HG02970 (cell line): Measurements from ENCODE around the gene ILDR1.
"Not testable (repeated sequence)": the region's sequence is repeated elsewhere in the genome, so short reads cannot be mapped to it uniquely, and the experiment has no call there.

ENCODE experiments used
- ATAC-seq: cut with Tn5 transposase; IDR thresholded peaks from one replicate; pipeline ENCODE4 v1.9.1; 2021; ENCODE audit warnings: mild to moderate bottlenecking, moderate library complexity, moderate number of reproducible peaks; ENCODE audit not compliant: unreplicated experiment, low FRiP score

The ILDR1 gene

DNA sequence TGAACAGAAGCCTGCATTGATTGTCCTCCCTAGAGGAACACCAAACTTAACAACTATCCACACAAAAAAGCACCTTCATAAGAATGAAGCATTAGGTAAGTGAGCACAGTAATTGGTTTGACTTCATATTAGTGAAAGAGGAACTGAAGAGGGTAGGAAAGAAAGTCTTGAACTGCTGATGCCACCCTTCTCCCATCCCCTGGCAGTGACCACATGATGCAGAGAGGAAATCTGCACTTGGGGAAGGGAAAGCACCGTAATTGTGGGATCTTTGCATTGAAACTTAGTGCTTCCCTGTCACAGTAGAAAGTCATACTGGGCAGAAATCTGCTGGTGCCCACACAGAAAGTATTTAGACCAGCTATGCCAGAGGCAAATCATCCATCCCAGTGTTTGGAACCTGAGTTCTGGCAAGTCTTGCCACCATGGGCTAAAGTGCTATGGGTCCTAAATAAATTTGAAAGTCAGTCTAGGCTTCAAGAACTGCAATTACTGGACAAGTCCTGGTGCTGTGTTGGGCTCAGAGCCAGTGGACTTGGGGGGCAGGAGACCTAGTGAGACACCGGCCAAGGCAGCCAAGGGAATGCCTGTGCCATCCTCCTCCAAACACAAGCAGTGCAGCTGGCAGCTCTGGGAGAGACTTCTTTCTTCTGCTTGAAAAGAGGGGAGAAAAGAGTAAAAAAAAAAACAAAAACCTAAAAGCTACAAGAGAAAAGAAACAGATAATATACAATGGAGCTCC lies 64.2 kb downstream of the ILDR1 start:
- ATAC-seq = no peak

DNA sequence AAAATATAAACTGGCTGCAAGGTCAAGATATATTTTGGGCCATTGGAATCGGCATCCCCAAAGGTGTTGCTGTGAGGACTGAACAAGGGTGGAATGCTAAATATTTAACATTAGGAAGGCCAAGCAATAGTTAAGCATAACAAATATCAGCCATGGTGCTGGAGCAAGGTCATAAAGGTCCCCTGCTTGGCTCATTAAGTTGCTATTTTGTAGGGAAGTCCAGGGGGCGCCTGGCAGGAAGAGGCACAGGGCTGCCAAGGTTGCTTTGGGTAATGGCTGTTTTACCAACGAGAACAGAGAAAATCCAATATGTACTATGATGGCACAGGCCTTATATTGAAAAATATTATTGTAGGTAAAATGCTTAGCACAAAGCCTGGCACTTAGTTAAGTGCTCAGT lies 65.7 kb downstream of the ILDR1 start:
- ATAC-seq = no peak

DNA sequence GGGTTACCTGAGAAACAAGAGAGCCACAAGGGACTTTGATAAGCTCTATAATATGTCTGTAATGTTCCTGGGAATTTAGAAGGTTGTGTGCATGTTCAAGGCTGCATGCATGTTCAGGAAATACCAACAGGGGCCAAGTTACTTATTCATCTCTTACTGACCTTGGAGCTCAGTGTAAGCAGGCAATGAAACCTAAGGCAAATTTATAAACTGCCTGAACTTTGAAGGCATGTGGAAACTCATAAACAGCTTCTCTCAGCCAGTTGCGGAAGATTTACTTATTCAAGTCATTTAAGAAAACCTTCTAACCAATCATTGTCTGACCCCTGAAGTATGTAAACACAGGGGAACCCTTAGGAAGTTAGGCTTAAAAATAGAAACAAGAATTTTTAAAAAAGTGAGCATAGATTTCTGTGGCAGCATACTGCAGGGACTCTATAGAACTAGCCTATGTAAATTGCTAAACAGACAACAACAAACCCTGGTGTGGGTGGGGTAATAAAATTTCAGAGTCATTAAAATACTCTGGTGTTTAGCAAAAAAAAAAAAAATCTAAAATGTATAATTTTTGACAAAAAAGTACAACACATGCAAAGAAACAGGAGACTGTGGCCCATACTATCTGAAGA lies 70.6 kb downstream of the ILDR1 start:
- no peak for ATAC-seq

DNA sequence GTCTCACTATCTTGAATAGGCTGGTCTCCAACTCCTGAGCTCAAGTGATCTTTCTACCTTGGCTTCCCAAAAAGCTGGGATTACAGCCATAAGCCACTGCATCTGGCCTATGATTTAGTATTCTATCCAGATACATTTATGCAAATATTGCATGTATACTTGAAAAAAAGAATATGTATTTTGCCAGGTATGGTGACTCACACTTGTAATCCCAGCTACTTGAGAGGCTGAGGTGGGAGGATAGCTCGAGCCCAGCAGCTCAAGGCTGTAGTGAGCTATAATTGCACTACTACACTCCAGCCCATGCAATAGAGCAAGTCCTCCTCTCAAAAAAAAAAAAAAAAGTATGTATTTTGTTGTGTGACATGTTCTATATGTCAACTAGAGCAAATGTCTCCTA lies 73.4 kb downstream of the ILDR1 start:
- no peak for ATAC-seq

DNA sequence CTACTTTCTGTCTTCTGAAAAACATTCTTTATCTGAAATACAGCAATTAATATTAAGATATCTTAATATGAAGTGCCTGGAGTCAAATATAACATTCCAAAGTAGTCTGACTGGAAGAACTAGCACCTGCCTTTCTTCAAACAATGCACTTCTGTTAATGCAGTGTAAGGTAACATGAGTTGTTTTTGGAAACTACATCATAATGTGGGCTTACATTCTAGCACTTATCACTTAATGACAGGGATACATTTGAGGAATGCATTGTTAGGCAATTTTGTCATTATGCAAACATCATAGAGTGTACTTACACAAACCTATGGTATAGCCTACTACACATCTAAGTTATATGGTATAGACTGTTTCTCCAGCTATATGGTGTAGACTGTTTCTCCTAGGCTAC lies 78.6 kb downstream of the ILDR1 start:
- no peak for ATAC-seq

DNA sequence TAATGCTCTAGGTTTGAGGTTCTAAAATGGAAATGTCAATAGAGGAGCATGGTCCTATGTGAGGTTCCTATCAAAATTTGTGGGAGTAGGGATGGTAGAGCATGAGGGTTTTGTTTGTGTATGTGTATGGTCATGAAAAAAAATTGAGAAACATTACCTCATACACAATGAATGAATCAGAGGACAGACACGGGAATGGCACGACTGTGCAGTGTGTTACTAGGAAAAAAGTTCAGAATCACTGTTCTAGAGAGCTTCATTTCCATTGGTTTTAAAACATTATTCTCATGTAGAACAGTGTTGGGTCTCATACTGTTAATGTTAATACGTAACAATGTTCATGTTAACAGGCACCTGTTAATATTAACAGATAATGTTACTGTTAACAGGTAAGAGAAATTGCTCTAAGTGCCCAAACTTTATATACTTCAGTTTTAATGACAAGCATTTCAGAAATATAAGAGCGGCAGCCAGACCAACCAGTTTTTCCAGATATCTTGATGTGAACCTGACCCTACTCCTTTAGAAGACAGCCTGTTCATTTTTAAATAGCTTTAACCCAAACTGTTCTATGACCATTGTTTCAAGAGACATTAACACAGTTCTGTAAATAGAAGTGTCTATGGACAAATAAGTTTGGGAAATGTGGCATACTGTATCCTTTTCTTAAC lies 79.8 kb downstream of the ILDR1 start:
- no peak for ATAC-seq

DNA sequence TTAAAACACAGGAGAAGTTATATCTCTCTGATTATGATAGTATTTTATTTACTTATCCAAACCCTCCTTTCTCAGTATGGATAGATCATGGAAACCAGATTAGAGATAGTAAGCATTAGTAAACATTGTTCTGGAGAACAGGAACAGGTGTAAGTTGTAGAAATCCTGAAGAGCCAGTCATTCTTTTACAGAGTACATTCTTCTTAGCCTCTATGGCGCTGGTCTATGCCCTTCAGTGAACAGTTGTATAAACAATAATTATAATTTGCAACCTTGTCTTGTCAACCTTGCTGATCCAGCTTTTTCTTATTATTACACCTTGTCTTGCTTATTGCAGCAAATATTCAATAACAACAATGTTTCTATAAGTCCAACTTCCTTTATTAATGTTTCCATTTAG lies 80.5 kb downstream of the ILDR1 start:
- no peak for ATAC-seq

DNA sequence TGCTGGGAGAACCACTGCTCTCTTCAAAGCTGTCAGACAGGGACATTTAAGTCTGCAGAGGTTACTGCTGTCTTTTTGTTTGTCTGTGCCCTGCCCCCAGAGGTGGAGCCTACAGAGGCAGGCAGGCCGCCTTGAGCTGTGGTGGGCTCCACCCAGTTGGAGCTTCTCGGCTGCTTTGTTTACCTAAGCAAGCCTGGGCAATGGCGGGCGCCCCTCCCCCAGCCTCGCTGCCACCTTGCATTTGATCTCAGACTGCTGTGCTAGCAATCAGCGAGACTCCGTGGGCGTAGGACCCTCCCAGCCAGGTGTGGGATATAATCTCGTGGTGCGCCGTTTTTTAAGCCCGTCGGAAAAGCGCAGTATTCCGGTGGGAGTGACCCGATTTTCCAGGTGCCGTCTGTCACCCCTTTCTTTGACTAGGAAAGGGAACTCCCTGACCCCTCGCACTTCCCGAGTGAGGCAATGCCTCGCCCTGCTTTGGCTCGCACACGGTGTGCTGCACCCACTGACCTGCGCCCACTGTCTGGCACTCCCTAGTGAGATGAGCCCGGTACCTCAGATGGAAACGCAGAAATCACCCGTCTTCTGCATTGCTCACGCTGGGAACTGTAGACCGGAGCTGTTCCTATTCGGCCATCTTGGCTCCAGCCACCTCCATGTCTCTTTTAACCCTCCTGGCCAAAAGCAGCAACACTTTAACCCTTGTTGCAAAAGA lies 83.7 kb downstream of the ILDR1 start:
- not testable (repeated sequence) for ATAC-seq
